Activated gamma-delta T cell treated with anti-CD3 and anti-CD28 coated beads, Interleukin-2, amount 50 U/mL, for 16 hours (primary cell): ENCODE measurements around the gene AHCYL1.

Experiments
- DNase-seq: peaks from one replicate; pipeline ENCODE4 v3.0.0-alpha.2; 2020; ENCODE audit warnings: low read depth

AHCYL1 gene

DNA sequence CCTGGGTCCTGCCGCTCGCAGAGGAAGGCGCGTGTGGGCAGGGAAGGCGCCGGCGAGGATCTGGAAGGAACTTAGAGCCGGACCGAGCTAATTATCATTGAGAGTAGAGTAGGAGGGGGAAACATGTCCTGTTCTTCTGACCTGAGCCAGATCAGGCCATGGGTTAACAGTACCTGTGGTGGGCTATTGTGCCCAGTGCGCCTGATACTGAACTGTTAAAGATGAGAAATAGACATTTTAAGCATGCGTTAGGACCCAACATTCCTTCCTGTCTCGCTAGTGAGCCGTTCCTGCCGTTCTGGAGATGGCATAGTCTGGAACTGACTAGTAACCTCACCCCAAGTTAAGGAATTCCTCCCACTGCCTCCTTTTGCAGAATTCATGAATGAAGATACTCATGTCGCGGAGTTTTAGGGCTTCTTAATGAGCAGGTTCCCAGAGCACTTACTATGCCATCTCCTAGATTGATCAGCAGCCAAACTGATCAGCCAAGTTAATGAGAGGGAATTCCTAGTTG, 50.7 kb downstream of the AHCYL1 start:
- DNase-seq, result no peak

DNA sequence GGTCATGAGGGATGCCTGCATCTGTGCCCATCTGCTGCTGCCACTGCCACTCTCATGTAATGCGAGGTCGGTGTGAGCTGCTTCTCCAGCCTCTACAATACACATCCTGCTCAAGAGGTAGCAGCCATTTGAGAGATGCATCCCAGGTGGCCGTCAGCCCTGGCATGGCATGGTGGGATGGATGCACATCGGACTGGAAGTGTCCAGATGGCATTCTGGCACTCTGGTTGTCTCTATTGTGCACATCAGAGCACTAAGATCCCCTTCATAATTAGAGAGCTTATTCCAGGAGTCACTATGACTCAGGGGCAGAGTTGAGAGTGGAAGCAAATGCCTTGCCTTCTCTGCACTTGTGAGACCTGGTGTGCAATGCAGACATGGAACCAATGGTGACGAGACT, 53.7 kb downstream of the AHCYL1 start:
- DNase-seq, result no peak

DNA sequence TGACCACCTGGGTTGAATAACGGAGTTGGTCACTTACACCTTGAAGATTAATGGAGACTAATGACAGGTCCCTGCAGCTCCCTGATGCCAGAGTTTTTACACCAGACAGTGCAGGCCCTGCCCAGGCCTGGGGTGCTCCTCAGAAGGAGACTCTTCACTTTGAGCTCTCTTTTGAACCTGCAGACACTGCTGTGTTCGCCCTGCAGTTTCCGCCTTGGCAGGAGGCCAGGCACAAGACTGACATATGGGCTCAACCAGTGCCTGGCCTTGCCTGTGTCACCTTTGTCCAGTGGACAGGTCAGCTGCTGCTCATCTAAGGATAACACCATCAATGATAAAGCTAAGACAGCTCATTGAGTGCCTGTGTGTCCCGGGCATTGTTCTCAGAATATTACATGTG, 55.1 kb downstream of the AHCYL1 start:
- no peak for DNase-seq

DNA sequence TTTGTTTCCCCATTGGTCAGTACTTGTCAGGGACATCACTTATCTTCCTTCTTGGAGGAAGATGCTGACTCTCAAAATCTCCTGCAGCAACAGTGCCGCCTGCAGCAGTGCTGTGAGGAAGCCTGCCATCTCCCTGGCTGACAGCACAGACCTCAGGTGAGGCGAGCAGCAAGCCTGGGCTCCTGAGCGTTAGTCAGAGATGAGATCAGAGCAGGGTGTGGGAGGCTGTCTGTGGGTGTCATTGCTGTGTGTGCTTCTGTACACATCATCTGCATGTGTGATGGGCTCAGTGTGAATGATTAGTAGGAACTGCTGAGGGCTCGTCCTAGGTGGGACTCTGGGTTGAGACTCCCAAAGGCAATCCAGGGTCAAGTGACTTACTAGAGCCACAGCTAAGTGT, 56.0 kb downstream of the AHCYL1 start:
- DNase-seq, result no peak

DNA sequence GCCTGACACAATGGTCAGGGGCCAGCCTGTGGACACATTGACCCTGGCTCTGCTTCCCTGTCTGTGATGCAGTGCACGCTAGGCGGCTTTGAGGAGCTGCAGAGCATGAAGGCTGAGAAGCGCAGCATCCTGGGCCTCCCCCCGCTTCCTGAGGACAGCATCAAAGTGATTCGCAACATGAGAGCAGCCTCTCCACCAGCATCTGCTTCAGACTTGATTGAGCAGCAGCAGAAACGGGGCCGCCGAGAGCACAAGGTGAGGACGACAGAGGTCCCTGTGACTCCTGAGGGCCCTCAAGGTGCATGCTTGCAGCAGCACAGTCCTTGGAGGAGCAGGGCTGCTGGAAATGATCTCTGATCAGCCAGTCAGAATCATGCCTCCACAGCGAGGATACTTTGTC, 58.5 kb downstream of the AHCYL1 start:
- no peak for DNase-seq

DNA sequence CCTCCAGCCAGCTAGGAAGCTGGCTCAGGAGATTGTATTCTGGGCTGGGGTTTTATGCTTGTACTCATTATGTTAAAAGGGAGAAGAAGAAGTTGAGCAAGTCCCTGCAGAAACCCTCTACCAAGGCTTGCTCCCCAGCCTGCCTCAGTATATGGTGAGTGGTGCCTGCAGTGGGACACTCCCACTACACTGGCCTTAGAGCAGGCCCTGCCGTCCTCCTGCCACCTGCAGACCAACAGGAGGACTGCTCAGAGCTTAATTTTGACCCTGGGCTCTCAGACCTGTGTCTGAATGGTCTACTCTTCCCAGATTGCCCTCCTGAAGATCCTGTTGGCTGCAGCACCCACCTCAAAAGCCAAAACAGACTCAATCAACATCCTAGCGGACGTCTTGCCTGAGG, 62.9 kb downstream of the AHCYL1 start:
- DNase-seq, result no peak

DNA sequence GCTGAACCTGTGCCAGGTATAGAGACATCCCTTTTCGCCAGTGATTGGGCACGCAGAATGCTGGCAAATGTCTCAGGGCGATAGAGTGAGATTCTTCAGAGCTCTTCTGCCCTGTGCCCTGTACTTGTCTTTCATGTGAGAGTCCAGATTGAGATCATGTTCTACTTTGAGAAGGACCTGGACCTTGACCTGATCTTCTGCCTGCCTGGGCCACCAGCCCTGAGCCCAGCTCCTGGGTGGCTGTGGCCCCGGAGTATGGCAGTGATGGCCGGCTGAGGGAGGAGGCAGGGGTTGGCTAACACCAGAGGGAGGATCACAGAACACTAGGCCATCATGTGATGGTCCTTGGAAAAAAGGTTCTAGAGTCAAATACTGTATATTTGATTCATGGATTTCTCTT, 63.7 kb downstream of the AHCYL1 start:
- DNase-seq, result no peak

DNA sequence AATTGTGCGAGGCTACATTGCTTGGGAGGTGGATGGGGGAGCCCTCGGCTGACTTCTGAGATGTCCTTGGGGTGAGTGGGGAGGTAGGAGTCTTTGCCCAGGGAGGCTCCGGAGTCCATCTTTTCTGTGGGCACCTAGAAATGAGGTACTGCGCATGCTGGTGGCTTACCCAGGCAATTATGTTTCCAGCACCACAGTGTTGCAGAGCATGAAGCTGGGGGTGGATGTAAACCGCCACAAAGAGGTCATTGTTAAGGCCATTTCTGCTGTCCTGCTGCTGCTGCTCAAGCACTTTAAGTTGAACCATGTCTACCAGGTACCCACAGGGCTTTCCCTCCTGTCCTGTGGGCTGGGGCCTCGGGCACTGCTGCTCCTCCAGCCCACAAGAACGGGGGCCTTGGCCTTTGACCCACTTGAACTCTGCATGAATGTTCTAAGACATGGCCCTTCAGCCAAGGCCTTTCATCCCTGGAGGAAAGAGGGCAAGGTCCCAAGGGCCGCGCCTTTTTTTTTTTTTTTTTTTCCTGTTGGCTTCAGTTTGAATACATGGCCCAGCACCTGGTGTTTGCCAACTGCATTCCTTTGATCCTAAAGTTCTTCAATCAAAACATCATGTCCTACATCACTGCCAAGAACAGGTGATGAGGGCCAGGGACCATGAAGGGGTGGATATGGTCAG, 64.5 kb downstream of the AHCYL1 start:
- no peak for DNase-seq

DNA sequence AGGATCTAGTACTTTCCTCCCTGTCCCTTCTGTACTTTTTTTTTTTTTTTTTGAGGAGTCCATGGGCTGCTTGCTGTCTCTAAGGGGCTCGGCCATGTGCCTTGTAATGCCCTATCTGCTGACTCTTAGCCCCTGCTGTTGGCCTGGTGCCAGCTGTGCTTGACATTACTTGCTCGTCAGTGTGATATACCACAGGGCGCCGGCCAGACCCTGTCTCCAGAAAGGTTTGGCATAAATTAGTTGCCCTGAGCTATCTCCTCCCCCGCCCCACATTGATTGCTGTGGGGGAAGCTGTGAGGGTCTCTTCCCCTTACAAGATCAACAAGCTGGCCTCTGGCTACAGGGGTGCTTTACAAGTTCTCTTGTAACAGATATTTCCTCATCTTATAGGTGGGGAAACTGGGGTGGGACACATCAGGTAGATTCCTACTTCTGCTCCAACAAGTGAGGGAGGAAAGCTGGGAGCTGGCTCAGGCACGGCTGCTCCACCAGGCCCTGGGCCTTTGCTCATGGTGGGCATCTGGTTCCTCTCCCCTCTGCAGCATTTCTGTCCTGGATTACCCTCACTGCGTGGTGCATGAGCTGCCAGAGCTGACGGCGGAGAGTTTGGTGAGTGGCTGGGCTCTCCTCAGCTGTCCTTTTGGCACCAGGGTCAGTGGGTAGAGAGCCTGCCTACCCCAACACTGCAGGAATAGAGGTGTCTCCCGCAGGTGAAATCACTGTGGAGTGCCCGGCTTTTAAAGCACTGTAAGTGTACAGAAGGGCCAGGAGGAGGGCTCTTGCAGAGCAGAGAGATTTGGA, 65.4 kb downstream of the AHCYL1 start:
- DNase-seq, result no peak

DNA sequence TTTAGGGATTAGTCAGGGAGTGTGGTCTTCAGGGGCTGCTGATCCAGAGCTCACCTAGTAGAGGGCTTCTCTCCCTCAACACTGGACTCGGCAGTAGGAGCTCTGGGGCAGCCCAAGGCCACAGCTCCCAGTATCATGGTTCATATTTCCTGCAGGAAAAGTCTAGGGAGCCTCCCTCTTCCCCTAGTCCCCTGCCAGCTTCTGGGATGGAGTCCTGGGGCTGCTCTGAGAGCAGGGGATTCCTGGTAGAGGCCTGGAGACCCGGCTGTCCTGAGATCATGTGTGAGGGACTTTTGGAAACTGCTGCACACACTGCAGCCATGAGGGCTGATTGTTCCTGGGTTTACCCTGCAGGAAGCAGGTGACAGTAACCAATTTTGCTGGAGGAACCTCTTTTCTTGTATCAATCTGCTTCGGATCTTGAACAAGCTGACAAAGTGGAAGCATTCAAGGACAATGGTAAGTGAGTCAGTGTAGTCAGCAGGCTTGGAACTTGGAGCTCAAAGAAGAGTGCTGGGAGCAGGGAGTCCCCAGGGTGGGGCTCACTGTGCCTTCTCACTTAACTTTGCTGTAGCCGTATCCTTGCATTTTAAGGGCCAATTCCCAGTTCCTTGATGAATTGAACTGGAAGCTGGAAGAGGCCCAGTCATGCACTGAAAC, 66.2 kb downstream of the AHCYL1 start:
- DNase-seq, result no peak

DNA sequence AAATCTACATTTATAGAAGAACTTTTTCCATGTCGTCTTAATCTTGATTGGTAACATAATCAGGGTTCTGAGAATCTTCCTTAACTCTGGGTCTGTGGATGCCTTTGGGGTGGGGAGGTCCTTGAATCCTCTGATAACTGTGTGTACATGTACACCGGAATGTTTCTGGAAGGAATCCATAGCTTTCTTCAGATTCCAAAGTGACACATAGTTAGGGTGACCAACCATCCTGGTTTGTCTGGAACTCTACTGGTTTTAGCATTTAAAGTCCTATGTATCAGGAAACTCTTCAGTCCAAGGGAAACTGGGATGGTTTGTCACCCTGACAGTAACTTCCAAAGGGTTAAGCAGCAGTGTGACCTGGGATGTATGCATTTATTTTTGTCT, 66.7 kb downstream of the AHCYL1 start:
- no peak for DNase-seq

DNA sequence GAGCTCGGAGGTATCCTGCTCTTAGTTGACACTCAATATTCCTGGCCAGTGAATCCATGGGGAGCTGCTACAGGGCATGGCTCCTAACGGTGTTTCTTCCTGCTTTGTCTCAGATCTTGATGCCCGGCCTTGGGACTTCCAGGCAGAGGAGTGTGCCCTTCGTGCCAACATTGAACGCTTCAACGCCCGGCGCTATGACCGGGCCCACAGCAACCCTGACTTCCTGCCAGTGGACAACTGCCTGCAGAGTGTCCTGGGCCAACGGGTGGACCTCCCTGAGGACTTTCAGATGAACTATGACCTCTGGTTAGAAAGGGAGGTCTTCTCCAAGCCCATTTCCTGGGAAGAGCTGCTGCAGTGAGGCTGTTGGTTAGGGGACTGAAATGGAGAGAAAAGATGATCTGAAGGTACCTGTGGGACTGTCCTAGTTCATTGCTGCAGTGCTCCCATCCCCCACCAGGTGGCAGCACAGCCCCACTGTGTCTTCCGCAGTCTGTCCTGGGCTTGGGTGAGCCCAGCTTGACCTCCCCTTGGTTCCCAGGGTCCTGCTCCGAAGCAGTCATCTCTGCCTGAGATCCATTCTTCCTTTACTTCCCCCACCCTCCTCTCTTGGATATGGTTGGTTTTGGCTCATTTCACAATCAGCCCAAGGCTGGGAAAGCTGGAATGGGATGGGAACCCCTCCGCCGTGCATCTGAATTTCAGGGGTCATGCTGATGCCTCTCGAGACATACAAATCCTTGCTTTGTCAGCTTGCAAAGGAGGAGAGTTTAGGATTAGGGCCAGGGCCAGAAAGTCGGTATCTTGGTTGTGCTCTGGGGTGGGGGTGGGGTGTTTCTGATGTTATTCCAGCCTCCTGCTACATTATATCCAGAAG, 69.2 kb downstream of the AHCYL1 start:
- DNase-seq, result peak; percentile 48

DNA sequence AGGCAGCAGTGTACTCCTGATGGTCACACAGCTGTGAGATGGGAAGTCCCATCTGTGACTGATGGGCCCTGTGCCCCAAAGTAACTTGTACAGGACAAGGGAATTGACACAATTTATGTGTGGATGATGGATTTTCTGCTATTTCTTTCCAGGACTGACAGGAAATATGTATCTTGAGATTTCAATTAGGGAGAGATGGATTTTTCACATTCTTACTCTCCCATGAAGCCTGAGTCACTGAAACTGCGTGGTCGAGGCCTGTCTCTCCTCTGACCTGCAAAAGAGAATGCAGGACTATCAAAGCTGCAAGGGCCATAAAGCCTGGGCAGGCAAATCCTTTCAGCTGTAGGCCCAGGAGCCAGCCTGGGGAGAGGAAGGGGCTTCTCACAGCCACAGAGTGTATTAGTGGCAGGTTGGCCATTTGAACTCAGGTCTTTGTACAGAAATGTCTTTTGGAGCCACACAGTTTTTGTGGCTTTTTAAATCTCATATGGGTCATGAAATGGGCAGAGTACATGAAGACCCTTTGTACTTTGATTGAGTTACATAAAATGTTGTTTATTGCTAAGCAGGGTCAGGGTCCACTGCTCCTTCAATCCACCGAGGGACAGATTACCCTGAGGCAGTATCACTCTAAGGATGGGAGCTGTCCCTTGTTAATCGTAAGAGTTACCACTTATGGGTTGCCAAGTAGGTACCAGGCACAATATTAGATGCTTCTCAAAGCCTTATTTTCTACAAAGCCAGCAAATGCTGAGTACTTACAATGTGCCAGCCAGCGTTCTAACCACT, 71.1 kb downstream of the AHCYL1 start:
- DNase-seq, result no peak

DNA sequence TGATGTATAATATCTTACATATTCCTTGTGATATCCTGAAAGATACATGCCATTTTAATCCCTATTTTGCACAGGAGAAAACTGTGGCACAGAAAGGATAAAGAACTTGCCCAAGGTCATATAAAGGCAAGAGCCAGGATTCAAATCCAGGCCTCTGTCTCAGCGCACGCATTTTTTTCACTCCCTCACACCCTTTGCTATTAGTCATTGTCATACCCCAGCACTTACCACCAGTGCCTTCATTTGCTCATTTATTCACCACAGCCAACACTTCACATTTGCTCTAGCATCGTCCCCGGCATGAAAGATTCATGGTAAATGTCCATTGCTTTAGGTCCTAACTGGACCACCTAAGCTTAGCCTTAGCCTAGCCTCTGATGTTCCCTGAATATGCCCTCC, 71.7 kb downstream of the AHCYL1 start:
- DNase-seq, result no peak

DNA sequence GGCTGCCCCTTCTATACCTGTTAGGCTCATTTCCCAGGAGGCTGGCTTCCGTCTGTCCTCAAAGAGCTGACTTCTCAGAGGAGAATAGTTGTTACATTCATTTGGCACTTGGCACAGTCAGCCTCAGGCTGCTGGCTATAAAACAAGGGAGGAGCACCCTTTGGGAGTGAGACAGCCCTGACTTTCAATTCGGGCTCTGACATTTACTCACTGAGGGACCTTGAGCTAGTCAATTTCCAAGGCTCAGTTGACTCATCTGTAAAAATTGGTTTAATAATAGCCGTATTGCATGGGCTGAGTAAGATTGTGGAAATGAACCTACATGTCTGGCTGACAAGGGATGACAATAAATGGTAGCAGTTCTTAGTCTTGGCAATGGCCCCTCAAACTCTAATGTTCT, 72.2 kb downstream of the AHCYL1 start:
- no peak for DNase-seq

DNA sequence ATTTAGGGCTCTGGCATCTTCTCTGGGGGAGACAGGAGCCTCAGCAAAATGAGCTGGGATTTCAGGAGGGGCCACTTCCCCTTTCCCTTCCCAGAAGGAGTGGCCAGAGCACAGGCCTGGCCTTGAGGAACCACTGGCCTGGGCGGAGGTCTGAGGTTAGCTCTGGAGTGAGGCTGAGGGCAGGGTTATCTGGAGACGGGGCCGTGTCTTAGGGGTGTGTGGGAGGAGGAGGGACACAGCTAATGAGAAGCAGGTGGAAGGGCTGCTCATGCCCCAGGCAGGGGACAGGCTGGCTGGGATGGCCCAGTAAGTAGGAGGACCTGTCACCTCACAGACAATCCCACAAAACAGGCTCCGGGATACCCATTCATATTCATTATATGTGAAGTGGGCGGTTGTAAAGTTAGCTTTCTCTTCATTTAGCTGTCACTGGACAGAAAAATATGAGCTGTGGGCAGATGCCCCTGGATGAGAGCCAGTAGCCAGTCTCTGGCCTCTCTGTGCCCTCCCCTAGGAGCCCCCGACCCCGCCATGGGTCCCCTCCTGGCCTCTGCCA, 73.5 kb downstream of the AHCYL1 start:
- DNase-seq, result no peak

DNA sequence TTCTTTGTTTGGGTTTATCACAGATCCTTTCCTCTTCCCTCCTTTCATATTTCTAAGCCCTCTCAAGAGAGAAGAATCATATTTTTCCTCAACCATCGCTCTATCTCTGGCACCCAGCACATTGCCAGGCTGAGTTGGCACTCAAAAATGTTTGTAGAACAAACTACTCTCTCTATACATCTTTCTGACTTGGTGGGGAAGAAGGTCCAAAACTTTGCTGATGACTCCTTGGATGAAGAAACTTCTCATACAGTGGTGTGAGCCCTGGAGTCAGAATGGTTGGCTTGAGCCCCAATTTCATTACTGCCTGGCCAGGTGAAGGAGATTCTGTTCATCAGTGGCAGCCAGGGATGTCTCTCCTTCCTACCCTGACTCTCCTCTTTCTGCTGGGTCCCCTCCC, 74.0 kb downstream of the AHCYL1 start:
- no peak for DNase-seq

DNA sequence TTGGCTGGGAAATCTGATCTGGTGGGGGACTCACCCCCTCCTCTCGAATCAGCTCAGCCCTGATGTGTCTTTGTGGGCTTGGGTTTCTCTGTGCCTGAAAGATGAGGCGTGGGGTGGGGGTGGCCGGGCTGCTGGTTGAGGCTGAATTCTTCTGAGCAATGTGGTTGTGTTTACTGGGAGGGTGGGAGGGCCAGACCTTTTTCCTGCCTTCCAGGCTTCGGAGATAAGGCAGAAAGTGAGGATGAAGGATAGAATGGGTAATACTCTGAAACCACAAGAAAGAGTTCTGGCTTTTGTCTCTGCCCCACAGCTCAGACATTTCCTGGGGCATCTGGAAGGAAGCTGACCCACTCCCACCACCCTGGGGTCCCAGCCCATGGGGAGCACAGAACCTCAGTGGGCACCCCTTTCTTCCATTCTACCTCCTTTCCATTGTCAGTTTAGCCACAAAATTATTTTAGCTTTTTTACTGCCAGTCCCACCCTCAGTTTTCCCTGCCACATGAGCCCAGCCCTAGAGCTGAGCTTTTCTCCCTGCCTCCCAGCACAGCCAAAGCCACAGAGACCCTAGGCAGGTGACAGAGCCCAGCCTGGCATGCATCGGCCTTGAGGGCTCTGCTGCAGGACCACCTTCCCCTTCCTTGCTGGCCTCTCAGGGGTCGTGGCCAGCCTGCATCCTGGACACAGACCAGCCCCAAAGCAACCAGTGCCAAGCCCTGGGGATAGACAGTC, 74.7 kb downstream of the AHCYL1 start:
- no peak for DNase-seq

DNA sequence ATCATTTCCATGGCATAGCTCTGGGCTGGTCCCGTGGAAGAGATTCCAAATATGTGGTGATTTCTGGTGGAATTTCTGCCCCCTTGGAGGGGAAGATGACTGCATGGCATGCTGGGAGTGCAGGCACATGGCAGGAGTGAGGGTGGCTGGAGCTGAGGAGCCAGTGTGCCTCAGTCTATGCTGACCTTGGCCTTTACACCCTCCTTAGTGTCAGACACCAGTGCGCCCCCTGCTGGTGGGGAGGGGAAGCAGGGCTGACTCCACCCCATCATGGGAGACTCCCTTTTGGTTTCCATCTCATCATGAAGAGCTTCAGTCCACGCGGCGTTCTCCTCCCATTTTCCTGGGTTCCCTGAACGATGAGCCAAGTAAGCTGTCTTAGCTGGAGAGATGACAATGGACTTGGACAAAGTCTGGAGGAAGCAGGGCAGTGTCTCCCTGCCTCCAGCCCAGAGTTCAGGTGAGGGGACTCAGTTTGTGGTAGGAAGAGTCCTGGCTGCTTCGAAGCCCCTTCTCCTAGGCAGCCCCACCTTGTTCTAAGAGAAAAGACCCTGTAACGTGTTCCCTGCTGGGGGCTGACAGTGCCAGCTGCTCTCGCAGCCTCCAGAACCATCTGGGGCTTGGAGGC, 75.6 kb downstream of the AHCYL1 start:
- peak; percentile 63 for DNase-seq

DNA sequence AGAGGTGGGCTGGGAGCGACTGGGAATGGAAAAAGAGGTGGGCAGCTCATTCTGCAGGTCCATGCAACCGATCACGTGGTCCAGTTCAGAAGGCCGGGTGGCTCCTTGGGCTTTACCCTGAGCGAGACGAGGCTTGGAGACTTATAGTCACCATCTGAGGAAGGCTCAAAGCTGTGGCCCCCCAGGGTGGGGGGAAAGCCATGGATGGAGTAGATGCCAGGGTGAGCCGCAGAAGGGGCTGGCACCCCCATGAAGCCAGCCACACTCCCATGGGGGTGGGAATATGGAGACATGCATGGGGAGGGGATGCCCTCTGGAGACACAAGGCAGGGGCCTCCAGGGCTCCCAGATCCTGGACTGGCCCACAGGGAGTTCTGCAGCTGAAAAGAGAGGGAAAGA, 76.1 kb downstream of the AHCYL1 start:
- DNase-seq, result no peak
